Measurements from ENCODE around the gene DPP6.

DNA sequence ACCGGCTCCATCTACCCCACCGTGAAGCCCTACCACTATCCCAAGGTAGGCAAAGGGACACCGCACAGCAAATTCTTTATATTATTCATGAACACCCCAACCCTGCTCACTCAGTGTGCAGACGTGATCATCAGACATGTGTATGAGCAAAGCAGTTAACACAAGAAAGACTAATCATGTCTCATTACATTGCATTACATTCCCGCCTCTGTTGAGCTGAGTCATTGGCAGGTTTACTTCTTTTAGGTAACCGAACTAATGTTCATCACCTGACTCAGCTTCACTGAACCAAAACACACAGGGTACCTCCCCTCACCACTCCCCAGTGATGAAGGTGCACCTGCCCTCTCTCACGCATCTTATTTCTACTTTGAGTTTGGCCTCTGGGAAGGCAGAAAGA is 717.3 kb downstream of the DPP6 start:
- no peak for TF ChIP-seq BHLHE40 (IDR thresholded peaks at IDR 0.05; ENCODE audit: borderline replicate concordance)
- TF ChIP-seq, protein P1, sequence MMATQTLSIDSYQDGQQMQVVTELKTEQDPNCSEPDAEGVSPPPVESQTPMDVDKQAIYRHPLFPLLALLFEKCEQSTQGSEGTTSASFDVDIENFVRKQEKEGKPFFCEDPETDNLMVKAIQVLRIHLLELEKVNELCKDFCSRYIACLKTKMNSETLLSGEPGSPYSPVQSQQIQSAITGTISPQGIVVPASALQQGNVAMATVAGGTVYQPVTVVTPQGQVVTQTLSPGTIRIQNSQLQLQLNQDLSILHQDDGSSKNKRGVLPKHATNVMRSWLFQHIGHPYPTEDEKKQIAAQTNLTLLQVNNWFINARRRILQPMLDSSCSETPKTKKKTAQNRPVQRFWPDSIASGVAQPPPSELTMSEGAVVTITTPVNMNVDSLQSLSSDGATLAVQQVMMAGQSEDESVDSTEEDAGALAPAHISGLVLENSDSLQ (IDR thresholded peaks at IDR 0.05): no peak
- no peak for TF ChIP-seq SUZ12 (IDR thresholded peaks at IDR 0.05)
- TF ChIP-seq FOXA1 (IDR thresholded peaks at IDR 0.05): no peak
- no peak for TF ChIP-seq FOXM1 (IDR thresholded peaks at IDR 0.05; ENCODE audit: borderline replicate concordance)
- TF ChIP-seq ZNF384 (IDR thresholded peaks at IDR 0.05): no peak

Data from HEK293T (cell line).